AG04450 (cell line): ENCODE data around the gene CDC73. TPM values are rescaled to one million over a fixed set of nuclear protein-coding genes. Genes with fewer than 3 reads are reported as not detected.
A peak's percentile ranks its signal among the peaks of the same experiment; 100 is the strongest.

Experiments used
- CTCF ChIA-PET: fragments of 300-600, 350-600 bp; formaldehyde crosslinking; extraction: SDS; loops from one replicate; lab custom pipeline; 2022; ENCODE audit warnings: antibody characterized with exemption, inconsistent platforms; lab: Charles Lee
- POLR2A ChIA-PET: fragments of 350-600 bp; formaldehyde crosslinking; extraction: SDS; loops from one replicate; lab custom pipeline; 2021; ENCODE audit warnings: antibody characterized with exemption, inconsistent platforms; lab: Yijun Ruan, JAX
- DNase-seq: peaks from one replicate; pipeline ENCODE4 v3.0.0-alpha.2; 2011; ENCODE audit warnings: low read depth, low spot score
- H3K27ac ChIP-seq: one replicate; pipeline ENCODE4 v1.5.1; 2012; ENCODE audit warnings: low read depth, low read length, control low read depth
- H3K27me3 ChIP-seq: one replicate; pipeline ENCODE4 v1.6.0; 2012; ENCODE audit warnings: low read length; ENCODE audit not compliant: control insufficient read depth, insufficient read depth
- H3K4me3 ChIP-seq: 2 replicates; pipeline ENCODE4 v1.5.1; 2011; ENCODE audit warnings: mild to moderate bottlenecking, low read depth, low read length, control low read depth
- H3K9me3 ChIP-seq: 2 replicates; pipeline ENCODE4 v1.5.1; 2012; ENCODE audit warnings: low read length; ENCODE audit not compliant: control insufficient read depth, insufficient read depth
- CTCF ChIP-seq: IDR thresholded peaks from 2 replicates; pipeline ENCODE4 v1.5.1; 2011; ENCODE audit warnings: low read depth, low read length, control low read depth, inconsistent platforms
- polyA plus RNA-seq: library from polyadenylated mRNA; depleted of rRNA; stranded (reverse); fragments of >200 nt; gene quantifications from 2 replicates; pipeline ENCODE4 v1.2.3, GENCODE V29; 2011

CDC73 gene
- polyA plus RNA-seq, 1 experiment, result 56.4 TPM

- Histone ChIP-seq H3K4me3 (no peak overlapping the region), H3K27ac (no peak overlapping the region), H3K9me3 (no peaks in the 10 kb centered on the region), H3K27me3 (no peaks in the 10 kb centered on the region)
- DNase-seq, result no peak
- ChIA-PET CTCF (no interaction called here), POLR2A (no interaction called here)
- no peak for TF ChIP-seq CTCF
These were observed 134.2 kb downstream of the CDC73 start for GRCh38 chr1:193256019-193256418.

GRCh38 chr1:193259636-193260035, 137.8 kb downstream of the CDC73 start:
- H3K4me3 ChIP-seq, result no peak overlapping the region
- no peak for DNase-seq
- POLR2A ChIA-PET, result no interaction called here
- TF ChIP-seq CTCF, result no peak
- H3K27ac ChIP-seq, result no peak overlapping the region
- H3K27me3 ChIP-seq, result no peaks in the 10 kb centered on the region
- H3K9me3 ChIP-seq, result no peaks in the 10 kb centered on the region
- CTCF ChIA-PET, result no interaction called here

- ChIA-PET POLR2A (interaction anchor here (0.7 to 1.4 kb wide), 2 partner anchors 76 to 1033 kb away, joined by 4 to 5 read pairs; no protein-coding TSS in a partner anchor), CTCF (no interaction called here)
- no peak for TF ChIP-seq CTCF
- H3K9me3 ChIP-seq, result no peaks in the 10 kb centered on the region
- H3K27ac ChIP-seq, result no peak overlapping the region
- no peaks in the 10 kb centered on the region for H3K27me3 ChIP-seq
- no peak overlapping the region for H3K4me3 ChIP-seq
- DNase-seq, result peak; percentile 27
These were observed 138.4 kb downstream of the CDC73 start for GRCh38 chr1:193260056-193260745.

- no peak overlapping the region for H3K4me3 ChIP-seq
These were observed 139.1 kb downstream of the CDC73 start for GRCh38 chr1:193260896-193261295.

More at GRCh38 chr1:193260896-193261295, 139.1 kb downstream of the CDC73 start:
- Histone ChIP-seq H3K9me3 (no peaks in the 10 kb centered on the region), H3K27me3 (no peaks in the 10 kb centered on the region), H3K27ac (no peak overlapping the region)
- no peak for DNase-seq
- POLR2A ChIA-PET, result interaction anchor here (0.7 to 1.4 kb wide), 2 partner anchors 75 to 1032 kb away, joined by 4 to 5 read pairs; no protein-coding TSS in a partner anchor
- TF ChIP-seq CTCF, result no peak
- CTCF ChIA-PET, result interaction anchor here (1.0 kb wide), 1 partner anchor 14 kb away, joined by 4 read pairs; no protein-coding TSS in a partner anchor
